GM13976 (cell line): ENCODE data around the gene NRAS.

ENCODE experiments used
- DNase-seq: peaks from one replicate; pipeline ENCODE4 v3.0.0; 2012; ENCODE audit warnings: low spot score
- CTCF ChIP-seq: IDR thresholded peaks from 2 replicates; pipeline ENCODE4 v1.5.1; 2012; ENCODE audit warnings: borderline replicate concordance, mild to moderate bottlenecking; ENCODE audit not compliant: insufficient read depth; ENCODE audit errors: extremely low read depth, missing control alignments, control extremely low read depth
- in situ Hi-C: fragments of 300-500 bp; cut with MboI; formaldehyde crosslinking; loops from one replicate; pipeline ENCODE4 v1.12.0; 2022; ENCODE audit warnings: low sequenced_read_pairs, mixed read lengths, inconsistent platforms; ENCODE audit not compliant: unreplicated experiment

NRAS gene

GRCh38 chr1:114670083-114671010 lies 46.2 kb downstream of the NRAS start:
- no peak for TF ChIP-seq CTCF
- DNase-seq = peak; percentile 97
- in situ Hi-C loops = no loop called here

- DNase-seq = no peak
- peak; percentile 11 for TF ChIP-seq CTCF
- in situ Hi-C loops = no loop called here
These were observed 46.9 kb downstream of the NRAS start, which contains the start of gene DENND2C for GRCh38 chr1:114669562-114670082. Gene DENND2C (minus strand): TSS chr1:114670049. CDS start chr1:114625984, 44,065 bp downstream.

DNA sequence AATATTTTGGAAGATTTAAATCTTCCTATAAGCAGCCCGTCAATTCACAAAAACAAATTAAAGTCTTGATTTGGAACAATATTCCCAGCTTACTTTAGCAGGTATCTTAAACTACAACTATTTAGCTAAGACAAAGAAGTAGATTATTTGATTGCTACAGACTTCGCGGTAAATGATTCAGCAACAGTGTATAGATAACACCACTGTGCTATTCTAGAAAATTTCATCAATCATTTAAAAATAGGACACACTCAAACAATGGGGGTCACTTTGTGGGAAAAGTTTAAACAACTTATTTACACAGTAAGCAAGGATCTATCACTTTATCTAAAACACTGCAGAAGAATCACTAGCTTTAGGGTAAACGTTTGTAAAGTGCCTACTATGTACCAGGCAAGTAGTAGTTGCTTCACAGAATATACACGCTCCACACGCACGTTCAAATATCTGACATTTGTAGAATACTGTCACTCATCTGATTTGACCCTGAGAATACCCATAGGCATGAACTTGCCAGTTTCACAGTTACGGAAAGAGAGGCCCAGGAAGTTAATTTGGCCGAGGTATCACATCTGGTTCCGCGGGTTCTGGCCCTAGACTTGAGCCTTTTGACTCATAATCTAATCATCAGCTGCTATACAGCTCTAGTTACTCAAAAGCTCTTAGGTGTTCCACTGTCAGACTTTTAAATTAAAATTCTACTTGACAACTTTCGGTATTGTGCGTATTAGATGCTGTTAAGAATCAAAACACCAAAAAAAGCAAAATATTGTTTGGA lies 47.6 kb downstream of the NRAS start:
- no peak for TF ChIP-seq CTCF
- in situ Hi-C loops = no loop called here
- no peak for DNase-seq

DNA sequence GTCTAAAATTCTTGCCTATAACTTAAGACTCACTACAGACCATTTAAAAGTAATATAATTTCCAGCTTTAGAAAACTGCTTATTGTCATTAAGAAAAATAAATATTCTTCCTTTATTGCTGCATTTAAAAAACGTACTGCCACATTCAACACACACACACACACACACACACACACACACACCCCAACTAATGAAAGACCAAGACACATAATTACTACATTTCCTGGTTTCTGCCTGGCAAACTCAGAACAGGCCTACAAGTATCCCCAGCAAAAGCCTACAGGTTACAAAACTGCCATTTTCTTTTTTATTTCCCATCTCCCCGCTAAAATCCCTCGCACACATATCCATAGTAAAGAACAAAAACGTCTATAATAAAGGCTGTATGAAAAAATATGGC lies 48.2 kb downstream of the NRAS start:
- no peak for TF ChIP-seq CTCF
- in situ Hi-C loops = no loop called here
- DNase-seq = no peak

DNA sequence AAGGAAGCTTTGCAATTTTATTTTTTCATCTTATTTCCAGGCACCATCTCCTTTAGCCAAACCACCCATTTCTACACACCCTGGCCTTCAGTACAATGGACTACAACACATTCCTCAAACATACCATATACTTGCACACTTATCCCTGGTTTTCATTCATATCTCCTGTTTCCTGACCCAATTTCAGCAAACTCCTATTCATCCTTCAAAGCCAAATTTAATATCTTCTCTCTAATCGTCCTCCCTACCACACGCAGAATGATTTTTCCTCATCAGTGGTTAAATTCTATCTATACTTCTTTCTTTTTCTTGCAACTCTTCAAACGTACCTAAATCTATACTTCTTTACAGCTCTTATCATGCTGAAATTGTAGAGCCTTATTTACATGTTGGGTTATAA lies 49.6 kb downstream of the NRAS start:
- in situ Hi-C loops = no loop called here
- TF ChIP-seq CTCF = no peak
- no peak for DNase-seq

DNA sequence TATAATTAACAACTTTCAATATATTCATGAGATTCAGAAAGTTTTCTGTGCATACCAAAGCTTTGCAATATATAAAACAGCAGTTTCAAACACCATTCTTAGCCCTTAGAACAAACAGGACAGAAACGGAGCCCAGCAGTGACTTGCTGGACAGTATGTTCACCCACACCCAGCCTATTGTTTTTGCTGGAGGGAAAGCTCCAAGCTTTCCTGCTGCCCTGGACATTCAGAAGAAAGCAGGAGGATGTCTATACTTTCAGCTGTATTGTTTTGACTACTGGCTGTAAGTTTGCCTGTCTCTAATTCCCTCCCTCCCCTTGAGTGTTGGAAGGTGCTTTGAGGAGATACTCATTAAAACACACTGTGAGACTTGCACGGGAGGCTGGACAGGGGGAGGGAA lies 56.3 kb downstream of the NRAS start:
- DNase-seq = no peak
- in situ Hi-C loops = no loop called here
- no peak for TF ChIP-seq CTCF
